Panc1 (cell line): ENCODE data around the gene HSPA4. TPM values are rescaled to one million over a fixed set of nuclear protein-coding genes. Genes with fewer than 3 reads are reported as not detected.

Source experiments
- ATAC-seq: fragments of 200-7000 bp; cut with Tn5 transposase; 2 replicates; pipeline ENCODE4 v1.9.1; 2020; ENCODE audit warnings: mild to moderate bottlenecking, moderate library complexity
- BruUV-seq: library from RNA; stranded (reverse); fragments of 400-500 nt; replicated peaks from 2 replicates; lab custom pipeline; 2021; lab: Mats Ljungman, UMichigan
- CTCF ChIA-PET: fragments of 300-600 bp; sonication (Branson Sonifier 250); formaldehyde crosslinking; loops from one replicate; lab custom pipeline; 2022; ENCODE audit warnings: antibody characterized with exemption; lab: Charles Lee
- POLR2A ChIA-PET: fragments of 300-600 bp; sonication (Branson Sonifier 250); formaldehyde crosslinking; loops from one replicate; lab custom pipeline; 2022; ENCODE audit warnings: antibody characterized with exemption; lab: Charles Lee
- DNase-seq: peaks from one replicate; pipeline ENCODE4 v3.0.0-alpha.2; 2010; ENCODE audit warnings: low read depth, low spot score
- H3K27ac ChIP-seq: 2 replicates; pipeline ENCODE4 v1.5.1; 2011; ENCODE audit warnings: mild to moderate bottlenecking, low read length, inconsistent platforms
- H3K27me3 ChIP-seq: fragments of 200-500 bp; sonication (Bioruptor generic); 2 replicates; pipeline ENCODE4 v1.6.0; 2014; ENCODE audit warnings: low read length, inconsistent platforms; ENCODE audit not compliant: control insufficient read depth, insufficient read depth
- H3K36me3 ChIP-seq: fragments of 200-500 bp; sonication (Bioruptor generic); 2 replicates; pipeline ENCODE4 v1.5.1; 2014; ENCODE audit warnings: inconsistent platforms, mild to moderate bottlenecking, low read length, moderate library complexity; ENCODE audit not compliant: control insufficient read depth, insufficient read depth
- H3K4me1 ChIP-seq: 2 replicates; pipeline ENCODE4 v1.5.1; 2011; ENCODE audit warnings: inconsistent platforms, mild to moderate bottlenecking, low read length, moderate library complexity; ENCODE audit not compliant: control insufficient read depth, insufficient read depth
- H3K4me3 ChIP-seq, 2 experiments: 2 replicates each; pipeline ENCODE4 v1.5.1; 2011 to 2012; ENCODE audit warnings: low read depth in 2 of 2, low read length in 2 of 2, mild to moderate bottlenecking in 2 of 2, inconsistent platforms in 1 of 2, moderate library complexity in 1 of 2
- H3K9me3 ChIP-seq: fragments of 200-500 bp; sonication (Bioruptor generic); 2 replicates; pipeline ENCODE4 v1.5.1; 2014; ENCODE audit warnings: low read depth, mild to moderate bottlenecking, inconsistent platforms, low read length, moderate library complexity; ENCODE audit not compliant: control insufficient read depth, insufficient read depth
- POLR2AphosphoS5 ChIP-seq: IDR thresholded peaks from 2 replicates; pipeline ENCODE4 v1.6.1; 2012; ENCODE audit warnings: mild to moderate bottlenecking, low read depth, low read length, moderate library complexity
- SIN3A ChIP-seq: IDR thresholded peaks from 2 replicates; pipeline ENCODE4 v1.6.1; 2012; ENCODE audit warnings: low read depth, mild to moderate bottlenecking, low read length, moderate library complexity, borderline replicate concordance; ENCODE audit not compliant: insufficient read depth
- TCF7L2 ChIP-seq: IDR thresholded peaks from 2 replicates; pipeline ENCODE4 v1.6.1; 2011; ENCODE audit warnings: mild to moderate bottlenecking, low read depth, low read length, inconsistent platforms
- in situ Hi-C: cut with HindIII; loops from 2 replicates; pipeline ENCODE4 v1.10.0; 2016; ENCODE audit warnings: low sequenced_read_pairs, low pct_unique_long_range_greater_than_20kb
- intact Hi-C: fragments of 100-400 bp; cut with micrococcal nuclease; formaldehyde crosslinking; loops from one replicate; pipeline ENCODE4 v1.10.0; 2022; ENCODE audit not compliant: unreplicated experiment
- total RNA-seq: library from RNA; stranded (reverse); gene quantifications from one replicate; pipeline ENCODE4 v1.2.1, GENCODE V29; 2021; ENCODE audit not compliant: unreplicated experiment
- TF ChIP-seq, protein P1 (sequence below): fragments of 450-650 bp; IDR thresholded peaks from 2 replicates; pipeline ENCODE4 v1.5.1; 2017; ENCODE audit warnings: mild to moderate bottlenecking
- TF ChIP-seq, protein P2 (sequence below), 2 experiments: IDR thresholded peaks; 2 replicates each; pipeline ENCODE4 v1.6.1; 2011 to 2012; ENCODE audit warnings: low read depth in 2 of 2, control low read depth in 1 of 2, low read length in 1 of 2, mild to moderate bottlenecking in 1 of 2, moderate library complexity in 1 of 2; ENCODE audit not compliant: insufficient read depth in 1 of 2

HSPA4 gene
- total RNA-seq, 1 experiment from 2014 or later, result 247 TPM

DNA sequence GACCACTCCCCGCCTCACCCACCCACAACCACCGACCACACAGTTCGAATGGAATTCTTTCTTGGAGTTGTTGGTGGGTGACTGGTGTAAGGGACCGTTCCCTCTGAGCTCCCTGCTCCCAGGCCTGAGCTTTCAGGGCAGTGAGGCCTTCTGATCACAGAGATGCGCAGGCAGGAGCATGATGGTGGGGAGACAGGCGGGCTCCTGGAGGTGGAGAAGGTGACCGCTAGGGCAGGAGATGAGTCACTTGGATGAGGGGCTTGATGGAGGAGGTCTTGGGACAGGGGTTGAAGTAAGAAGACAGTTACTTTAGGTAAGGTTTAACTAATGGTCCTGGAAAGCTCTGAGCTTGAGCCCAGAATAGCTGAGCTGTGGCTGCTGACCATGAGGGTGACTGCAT is 88.5 kb downstream of the HSPA4 start:
- no peak for TF ChIP-seq TCF7L2
- TF ChIP-seq POLR2AphosphoS5, result no peak
- TF ChIP-seq, protein P1, sequence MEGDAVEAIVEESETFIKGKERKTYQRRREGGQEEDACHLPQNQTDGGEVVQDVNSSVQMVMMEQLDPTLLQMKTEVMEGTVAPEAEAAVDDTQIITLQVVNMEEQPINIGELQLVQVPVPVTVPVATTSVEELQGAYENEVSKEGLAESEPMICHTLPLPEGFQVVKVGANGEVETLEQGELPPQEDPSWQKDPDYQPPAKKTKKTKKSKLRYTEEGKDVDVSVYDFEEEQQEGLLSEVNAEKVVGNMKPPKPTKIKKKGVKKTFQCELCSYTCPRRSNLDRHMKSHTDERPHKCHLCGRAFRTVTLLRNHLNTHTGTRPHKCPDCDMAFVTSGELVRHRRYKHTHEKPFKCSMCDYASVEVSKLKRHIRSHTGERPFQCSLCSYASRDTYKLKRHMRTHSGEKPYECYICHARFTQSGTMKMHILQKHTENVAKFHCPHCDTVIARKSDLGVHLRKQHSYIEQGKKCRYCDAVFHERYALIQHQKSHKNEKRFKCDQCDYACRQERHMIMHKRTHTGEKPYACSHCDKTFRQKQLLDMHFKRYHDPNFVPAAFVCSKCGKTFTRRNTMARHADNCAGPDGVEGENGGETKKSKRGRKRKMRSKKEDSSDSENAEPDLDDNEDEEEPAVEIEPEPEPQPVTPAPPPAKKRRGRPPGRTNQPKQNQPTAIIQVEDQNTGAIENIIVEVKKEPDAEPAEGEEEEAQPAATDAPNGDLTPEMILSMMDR, result no peak
- no peak for TF ChIP-seq SIN3A
- TF ChIP-seq, protein P2, sequence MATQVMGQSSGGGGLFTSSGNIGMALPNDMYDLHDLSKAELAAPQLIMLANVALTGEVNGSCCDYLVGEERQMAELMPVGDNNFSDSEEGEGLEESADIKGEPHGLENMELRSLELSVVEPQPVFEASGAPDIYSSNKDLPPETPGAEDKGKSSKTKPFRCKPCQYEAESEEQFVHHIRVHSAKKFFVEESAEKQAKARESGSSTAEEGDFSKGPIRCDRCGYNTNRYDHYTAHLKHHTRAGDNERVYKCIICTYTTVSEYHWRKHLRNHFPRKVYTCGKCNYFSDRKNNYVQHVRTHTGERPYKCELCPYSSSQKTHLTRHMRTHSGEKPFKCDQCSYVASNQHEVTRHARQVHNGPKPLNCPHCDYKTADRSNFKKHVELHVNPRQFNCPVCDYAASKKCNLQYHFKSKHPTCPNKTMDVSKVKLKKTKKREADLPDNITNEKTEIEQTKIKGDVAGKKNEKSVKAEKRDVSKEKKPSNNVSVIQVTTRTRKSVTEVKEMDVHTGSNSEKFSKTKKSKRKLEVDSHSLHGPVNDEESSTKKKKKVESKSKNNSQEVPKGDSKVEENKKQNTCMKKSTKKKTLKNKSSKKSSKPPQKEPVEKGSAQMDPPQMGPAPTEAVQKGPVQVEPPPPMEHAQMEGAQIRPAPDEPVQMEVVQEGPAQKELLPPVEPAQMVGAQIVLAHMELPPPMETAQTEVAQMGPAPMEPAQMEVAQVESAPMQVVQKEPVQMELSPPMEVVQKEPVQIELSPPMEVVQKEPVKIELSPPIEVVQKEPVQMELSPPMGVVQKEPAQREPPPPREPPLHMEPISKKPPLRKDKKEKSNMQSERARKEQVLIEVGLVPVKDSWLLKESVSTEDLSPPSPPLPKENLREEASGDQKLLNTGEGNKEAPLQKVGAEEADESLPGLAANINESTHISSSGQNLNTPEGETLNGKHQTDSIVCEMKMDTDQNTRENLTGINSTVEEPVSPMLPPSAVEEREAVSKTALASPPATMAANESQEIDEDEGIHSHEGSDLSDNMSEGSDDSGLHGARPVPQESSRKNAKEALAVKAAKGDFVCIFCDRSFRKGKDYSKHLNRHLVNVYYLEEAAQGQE (IDR thresholded peaks at IDR 0.05; ENCODE audit: insufficient read depth in 1 of 2, low read depth in 2 of 2, low read length in 1 of 2), result no peak
- H3K27ac ChIP-seq, result no peak overlapping the region
- H3K4me3 ChIP-seq, result no peak overlapping the region
- ATAC-seq (no peak), DNase-seq (no peak)
- H3K9me3 ChIP-seq, result no peaks in the 10 kb centered on the region
- BruUV-seq, result no TSS peak
- POLR2A ChIA-PET, result no interaction called here
- H3K36me3 ChIP-seq, result no peaks in the 10 kb centered on the region
- peaks cover 2% of the 10 kb centered on the region; the same call in 1 of the 2 replicates for H3K27me3 ChIP-seq
- in situ Hi-C loops, result no loop called here
- H3K4me1 ChIP-seq, result no peaks in the 10 kb centered on the region
- intact Hi-C loops, result no loop called here
- CTCF ChIA-PET, result no interaction called here

DNA sequence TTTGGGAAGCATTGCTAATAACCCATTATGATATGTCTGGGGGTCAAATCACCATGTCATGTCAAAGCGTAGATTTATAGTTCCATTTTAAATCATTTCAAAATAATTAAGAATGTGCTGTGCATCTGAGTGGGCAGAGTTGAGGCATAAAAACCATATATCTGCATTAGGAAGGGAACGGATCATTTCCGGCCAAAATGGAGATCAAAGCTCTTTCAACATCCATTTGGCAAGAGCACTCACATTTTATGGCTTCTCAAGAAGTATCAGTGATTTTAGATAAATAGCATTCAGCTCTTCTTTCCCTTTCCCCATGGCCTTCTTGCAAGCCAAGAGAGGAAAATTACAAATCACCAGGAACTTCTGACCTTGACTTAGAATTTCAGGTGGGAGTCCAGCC is 89.9 kb downstream of the HSPA4 start:
- Histone ChIP-seq H3K27ac (no peak overlapping the region), H3K36me3 (no peaks in the 10 kb centered on the region), H3K4me3 (no peak overlapping the region), H3K9me3 (no peaks in the 10 kb centered on the region), H3K27me3 (peaks cover 2% of the 10 kb centered on the region; the same call in 1 of the 2 replicates), H3K4me1 (no peaks in the 10 kb centered on the region)
- ATAC-seq (no peak), DNase-seq (no peak)
- ChIA-PET POLR2A (interaction anchor here (0.7 kb wide), 1 partner anchor 33 kb away, joined by 4 read pairs; no protein-coding TSS in a partner anchor), CTCF (no interaction called here)
- intact Hi-C loops (no loop called here), in situ Hi-C loops (no loop called here)
- BruUV-seq, result no TSS peak
- TF ChIP-seq, protein P2 (IDR thresholded peaks at IDR 0.05; ENCODE audit: insufficient read depth in 1 of 2, low read depth in 2 of 2, low read length in 1 of 2), result no peak
- TF ChIP-seq, protein P1, result no peak
- TF ChIP-seq TCF7L2 (no peak), POLR2AphosphoS5 (no peak), SIN3A (no peak)
